ENCODE measurements around the gene ATP11A. TPM values are rescaled to one million over a fixed set of nuclear protein-coding genes. Genes with fewer than 3 reads are reported as not detected.

ATP11A gene
- total RNA-seq, 1 experiment from 2014 or later = 41.2 TPM

DNA sequence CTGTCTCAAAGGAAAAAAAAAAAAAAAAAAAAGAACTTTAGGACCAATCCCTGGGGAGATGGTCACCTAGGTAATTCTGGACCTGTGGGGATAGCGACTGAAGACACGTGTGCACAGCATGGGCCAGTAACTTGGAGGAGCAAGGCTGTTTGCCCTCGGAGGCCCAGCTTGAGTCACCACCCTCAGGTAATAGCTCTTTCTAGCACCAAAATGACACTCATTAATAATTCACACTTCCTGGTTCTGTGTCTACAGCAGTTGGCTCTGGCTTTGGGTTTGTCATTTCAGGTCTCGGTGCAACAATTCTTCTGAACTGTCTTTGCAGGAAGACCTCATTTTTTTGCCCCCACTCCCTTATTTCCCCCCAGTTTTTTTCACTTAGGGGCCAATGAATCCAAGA is 3.9 kb upstream of the ATP11A start:
- H3K36me3 Mint-ChIP-seq (ENCODE audit: insufficient read depth, unreplicated experiment) = no peaks in the 10 kb centered on the region
- TF ChIP-seq, protein P1, sequence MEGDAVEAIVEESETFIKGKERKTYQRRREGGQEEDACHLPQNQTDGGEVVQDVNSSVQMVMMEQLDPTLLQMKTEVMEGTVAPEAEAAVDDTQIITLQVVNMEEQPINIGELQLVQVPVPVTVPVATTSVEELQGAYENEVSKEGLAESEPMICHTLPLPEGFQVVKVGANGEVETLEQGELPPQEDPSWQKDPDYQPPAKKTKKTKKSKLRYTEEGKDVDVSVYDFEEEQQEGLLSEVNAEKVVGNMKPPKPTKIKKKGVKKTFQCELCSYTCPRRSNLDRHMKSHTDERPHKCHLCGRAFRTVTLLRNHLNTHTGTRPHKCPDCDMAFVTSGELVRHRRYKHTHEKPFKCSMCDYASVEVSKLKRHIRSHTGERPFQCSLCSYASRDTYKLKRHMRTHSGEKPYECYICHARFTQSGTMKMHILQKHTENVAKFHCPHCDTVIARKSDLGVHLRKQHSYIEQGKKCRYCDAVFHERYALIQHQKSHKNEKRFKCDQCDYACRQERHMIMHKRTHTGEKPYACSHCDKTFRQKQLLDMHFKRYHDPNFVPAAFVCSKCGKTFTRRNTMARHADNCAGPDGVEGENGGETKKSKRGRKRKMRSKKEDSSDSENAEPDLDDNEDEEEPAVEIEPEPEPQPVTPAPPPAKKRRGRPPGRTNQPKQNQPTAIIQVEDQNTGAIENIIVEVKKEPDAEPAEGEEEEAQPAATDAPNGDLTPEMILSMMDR (IDR thresholded peaks at IDR 0.05; ENCODE audit: unreplicated experiment) = no peak
- H3K4me1 Mint-ChIP-seq (ENCODE audit: insufficient read depth, unreplicated experiment) = peaks cover 5% of the 10 kb centered on the region
- H3K27me3 Mint-ChIP-seq (ENCODE audit: insufficient read depth, unreplicated experiment) = no peaks in the 10 kb centered on the region
- ChIA-PET CTCF (interaction anchor here (0.6 kb wide), 2 partner anchors 52 to 180 kb away, joined by 3 read pairs; no protein-coding TSS in a partner anchor), POLR2A (no interaction called here)
- H3K4me3 Mint-ChIP-seq (ENCODE audit: unreplicated experiment) = no peak overlapping the region
- no peaks in the 10 kb centered on the region for H3K9me3 Mint-ChIP-seq (ENCODE audit: unreplicated experiment)
- intact Hi-C loops (cut with micrococcal nuclease) = no loop called here
- H3K27ac Mint-ChIP-seq (ENCODE audit: low read depth, unreplicated experiment) = no peak overlapping the region
- no peak for DNase-seq (ENCODE audit: unreplicated experiment)
- BruUV-seq (replicated peaks) = no TSS peak

- ChIA-PET CTCF (no interaction called here), POLR2A (no interaction called here)
- intact Hi-C loops (cut with micrococcal nuclease) = no loop called here
- DNase-seq (ENCODE audit: unreplicated experiment) = no peak
- TF ChIP-seq, protein P1 (IDR thresholded peaks at IDR 0.05; ENCODE audit: unreplicated experiment) = no peak
- BruUV-seq (replicated peaks) = no TSS peak
- Mint-ChIP-seq H3K27ac (ENCODE audit: low read depth, unreplicated experiment) (no peak overlapping the region), H3K4me1 (ENCODE audit: insufficient read depth, unreplicated experiment) (peaks cover 5% of the 10 kb centered on the region), H3K4me3 (ENCODE audit: unreplicated experiment) (no peak overlapping the region), H3K36me3 (ENCODE audit: insufficient read depth, unreplicated experiment) (no peaks in the 10 kb centered on the region), H3K27me3 (ENCODE audit: insufficient read depth, unreplicated experiment) (no peaks in the 10 kb centered on the region), H3K9me3 (ENCODE audit: unreplicated experiment) (no peaks in the 10 kb centered on the region)
Observed at GRCh38 chr13:112686364-112686763, 3.5 kb upstream of the ATP11A start.

DNA sequence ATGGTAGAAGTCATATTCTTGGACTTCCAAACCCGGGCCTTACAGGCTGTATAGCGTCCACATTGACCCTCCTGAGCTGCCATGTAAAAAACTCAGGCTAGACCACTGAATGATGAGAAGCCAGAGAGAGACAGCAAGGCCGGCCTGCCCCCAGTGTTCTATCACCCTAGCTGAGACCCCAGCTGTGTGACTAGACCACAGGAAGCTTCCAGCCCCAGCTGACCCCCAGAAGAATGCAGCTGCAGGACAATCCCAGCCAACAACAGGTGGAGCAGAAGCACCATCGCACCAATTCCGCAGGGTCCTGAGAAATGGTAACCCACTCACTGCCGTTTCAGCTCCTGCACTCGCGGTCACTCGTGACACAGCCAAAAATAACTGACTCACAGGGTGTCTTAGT is 2.9 kb upstream of the ATP11A start:
- Mint-ChIP-seq H3K9me3 (ENCODE audit: unreplicated experiment) (no peaks in the 10 kb centered on the region), H3K27me3 (ENCODE audit: insufficient read depth, unreplicated experiment) (no peaks in the 10 kb centered on the region), H3K4me3 (ENCODE audit: unreplicated experiment) (no peak overlapping the region), H3K27ac (ENCODE audit: low read depth, unreplicated experiment) (no peak overlapping the region), H3K36me3 (ENCODE audit: insufficient read depth, unreplicated experiment) (no peaks in the 10 kb centered on the region), H3K4me1 (ENCODE audit: insufficient read depth, unreplicated experiment) (peaks cover 11% of the 10 kb centered on the region)
- no TSS peak for BruUV-seq (replicated peaks)
- ChIA-PET POLR2A (no interaction called here), CTCF (interaction anchor here (0.9 kb wide), 1 partner anchor 24 kb away, joined by 3 read pairs; no protein-coding TSS in a partner anchor)
- DNase-seq (ENCODE audit: unreplicated experiment) = no peak
- TF ChIP-seq, protein P1 (IDR thresholded peaks at IDR 0.05; ENCODE audit: unreplicated experiment) = no peak
- intact Hi-C loops (cut with micrococcal nuclease) = no loop called here

GRCh38 chr13:112687836-112688559 is 1.8 kb upstream of the ATP11A start:
- Mint-ChIP-seq H3K4me3 (ENCODE audit: unreplicated experiment) (peak overlapping the region; percentile 85), H3K4me1 (ENCODE audit: insufficient read depth, unreplicated experiment) (peaks cover 21% of the 10 kb centered on the region), H3K36me3 (ENCODE audit: insufficient read depth, unreplicated experiment) (no peaks in the 10 kb centered on the region), H3K27ac (ENCODE audit: low read depth, unreplicated experiment) (peak overlapping the region; percentile 37), H3K27me3 (ENCODE audit: insufficient read depth, unreplicated experiment) (no peaks in the 10 kb centered on the region), H3K9me3 (ENCODE audit: unreplicated experiment) (no peaks in the 10 kb centered on the region)
- intact Hi-C loops (cut with micrococcal nuclease) = no loop called here
- no TSS peak for BruUV-seq (replicated peaks)
- no peak for DNase-seq (ENCODE audit: unreplicated experiment)
- ChIA-PET POLR2A (interaction anchor here (1.7 kb wide), 1 partner anchor 29 kb away, joined by 4 read pairs; no protein-coding TSS in a partner anchor), CTCF (interaction anchor here (0.9 kb wide), 1 partner anchor 23 kb away, joined by 3 read pairs; no protein-coding TSS in a partner anchor)
- TF ChIP-seq, protein P1 (IDR thresholded peaks at IDR 0.05; ENCODE audit: unreplicated experiment) = no peak

Measured in MCF 10A (cell line).